NCI-H460 (cell line): ENCODE measurements around the gene ZNF319. TPM values are rescaled to one million over a fixed set of nuclear protein-coding genes. Genes with fewer than 3 reads are reported as not detected.

Source experiments
- DNase-seq: peaks from one replicate; pipeline ENCODE4 v3.0.0-alpha.2; 2016; ENCODE audit warnings: low read depth; ENCODE audit errors: extremely low read depth
- polyA plus RNA-seq: library from polyadenylated mRNA; depleted of rRNA; stranded (reverse); fragments of >200 nt; gene quantifications from 2 replicates; pipeline ENCODE4 v1.2.3, GENCODE V29; 2014; cell fraction: nucleus; rRNA removed
- total RNA-seq: library from RNA; depleted of rRNA; stranded (reverse); fragments of >200 nt; shearing (Covaris generic); gene quantifications from 2 replicates; pipeline ENCODE4 v1.2.3, GENCODE V29; 2014; rRNA removed

Gene ZNF319
- 5.9 and 7.6 TPM in 2 replicates for total RNA-seq
- polyA plus RNA-seq, result 6.2 and 6.7 TPM in 2 replicates

GRCh38 chr16:57999971-58000705, at the start of gene ZNF319:
Gene ZNF319 (minus strand): TSS chr16:58000672. CDS start chr16:57998265, 2,407 bp downstream.
- DNase-seq, result no peak

- DNase-seq, result no peak
Observed at GRCh38 chr16:58049232-58050185, 49.0 kb upstream of the ZNF319 start.

- no peak for DNase-seq
Observed at GRCh38 chr16:58048494-58049231, 48.2 kb upstream of the ZNF319 start.

GRCh38 chr16:58047557-58048348, 47.3 kb upstream of the ZNF319 start:
- no peak for DNase-seq

GRCh38 chr16:58046936-58047335, 46.5 kb upstream of the ZNF319 start:
- no peak for DNase-seq

- DNase-seq, result no peak
Observed at GRCh38 chr16:58046054-58046881, 45.8 kb upstream of the ZNF319 start.

- DNase-seq, result no peak
Observed at GRCh38 chr16:58045096-58045495, 44.6 kb upstream of the ZNF319 start.

GRCh38 chr16:58044266-58045019, 44.0 kb upstream of the ZNF319 start:
- DNase-seq, result no peak

GRCh38 chr16:58043571-58044155, 43.2 kb upstream of the ZNF319 start:
- no peak for DNase-seq

- no peak for DNase-seq
Observed at GRCh38 chr16:58042886-58043515, 42.5 kb upstream of the ZNF319 start.

- DNase-seq, result no peak
Observed at GRCh38 chr16:58042001-58042885, 41.8 kb upstream of the ZNF319 start.

- DNase-seq, result no peak
Observed at GRCh38 chr16:58041628-58041955, 41.1 kb upstream of the ZNF319 start.

GRCh38 chr16:58040945-58041627, 40.6 kb upstream of the ZNF319 start:
- no peak for DNase-seq

- no peak for DNase-seq
Observed at GRCh38 chr16:58040496-58040846, 40.0 kb upstream of the ZNF319 start.

GRCh38 chr16:58039829-58040495, 39.5 kb upstream of the ZNF319 start:
- DNase-seq, result no peak

- DNase-seq, result no peak
Observed at GRCh38 chr16:58038219-58038641, 37.8 kb upstream of the ZNF319 start.
